Breast epithelium (tissue), 3 donors: ENCODE data around the gene TEAD1.

Experiments
- POLR2A ChIP-seq: fragments of 450-650 bp; IDR thresholded peaks from one replicate; pipeline ENCODE4 v1.6.1; 2016; ENCODE audit warnings: antibody characterized with exemption, mild to moderate bottlenecking, moderate library complexity
- TF ChIP-seq, protein P1 (sequence below), 3 donors: fragments of 450-650 bp; IDR thresholded peaks; one replicate each; pipeline ENCODE4 v1.5.1; 2016 to 2017; ENCODE audit warnings: antibody characterized with exemption in 3 of 3, mild to moderate bottlenecking in 3 of 3, moderate library complexity in 3 of 3

DNA sequence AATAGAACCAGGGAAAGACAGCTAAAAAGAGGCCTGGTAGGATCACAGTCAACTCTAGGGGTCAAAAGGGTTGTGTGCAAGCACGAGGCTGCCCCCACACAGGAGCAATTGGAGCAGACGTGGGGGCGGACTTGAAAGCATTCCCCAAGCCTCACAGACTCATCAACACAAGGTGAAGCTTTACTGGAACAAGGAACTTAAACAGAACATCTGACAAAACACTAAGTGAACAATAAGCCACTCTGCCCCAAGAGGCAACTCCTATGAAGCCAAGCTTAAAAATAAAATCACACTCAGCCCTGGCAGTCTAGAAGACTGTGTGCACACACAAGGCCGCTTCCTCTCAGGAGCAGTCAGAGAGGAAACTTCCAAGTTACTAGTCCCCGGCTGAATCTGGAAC is 32.2 kb upstream of the TEAD1 start:
- TF ChIP-seq, protein P1, sequence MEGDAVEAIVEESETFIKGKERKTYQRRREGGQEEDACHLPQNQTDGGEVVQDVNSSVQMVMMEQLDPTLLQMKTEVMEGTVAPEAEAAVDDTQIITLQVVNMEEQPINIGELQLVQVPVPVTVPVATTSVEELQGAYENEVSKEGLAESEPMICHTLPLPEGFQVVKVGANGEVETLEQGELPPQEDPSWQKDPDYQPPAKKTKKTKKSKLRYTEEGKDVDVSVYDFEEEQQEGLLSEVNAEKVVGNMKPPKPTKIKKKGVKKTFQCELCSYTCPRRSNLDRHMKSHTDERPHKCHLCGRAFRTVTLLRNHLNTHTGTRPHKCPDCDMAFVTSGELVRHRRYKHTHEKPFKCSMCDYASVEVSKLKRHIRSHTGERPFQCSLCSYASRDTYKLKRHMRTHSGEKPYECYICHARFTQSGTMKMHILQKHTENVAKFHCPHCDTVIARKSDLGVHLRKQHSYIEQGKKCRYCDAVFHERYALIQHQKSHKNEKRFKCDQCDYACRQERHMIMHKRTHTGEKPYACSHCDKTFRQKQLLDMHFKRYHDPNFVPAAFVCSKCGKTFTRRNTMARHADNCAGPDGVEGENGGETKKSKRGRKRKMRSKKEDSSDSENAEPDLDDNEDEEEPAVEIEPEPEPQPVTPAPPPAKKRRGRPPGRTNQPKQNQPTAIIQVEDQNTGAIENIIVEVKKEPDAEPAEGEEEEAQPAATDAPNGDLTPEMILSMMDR (IDR thresholded peaks at IDR 0.05) = no peak
- no peak for TF ChIP-seq POLR2A
